ENCODE measurements around the gene FLNA.

DNA sequence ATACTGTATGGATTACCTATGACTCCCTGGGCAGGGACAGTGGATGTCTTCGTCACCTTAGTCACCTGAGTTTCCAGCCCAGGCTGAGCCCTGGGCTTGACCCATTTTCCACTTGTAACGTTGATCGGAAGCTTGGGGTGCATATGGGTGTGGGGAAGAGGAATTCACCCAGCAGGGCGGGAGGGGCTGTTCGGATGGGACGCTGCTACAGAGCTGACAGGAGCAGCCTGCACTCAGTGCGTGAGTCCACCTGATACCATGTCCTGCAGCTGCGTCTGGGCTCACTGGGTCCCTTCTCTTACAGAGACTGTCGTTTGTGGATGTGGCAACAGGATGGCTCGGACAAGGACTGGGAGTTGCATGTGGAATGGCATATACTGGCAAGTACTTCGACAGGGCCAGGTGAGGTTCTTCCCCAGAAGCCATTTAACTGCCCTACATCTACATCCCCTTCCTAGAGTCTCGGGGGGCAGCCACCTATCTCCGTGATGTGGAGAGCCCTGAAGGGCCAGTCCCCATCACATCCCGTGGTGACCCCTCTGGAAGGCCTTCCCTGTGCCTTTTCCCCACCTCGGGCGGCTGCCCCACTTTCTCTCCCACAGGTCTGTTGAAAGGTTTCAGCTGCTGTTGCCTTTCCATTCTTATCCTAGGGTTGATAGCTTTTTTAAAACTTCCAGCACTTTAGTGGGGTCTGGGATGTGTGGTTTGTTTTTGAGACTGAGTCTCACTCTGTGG lies 65.2 kb downstream of the FLNA start:
- TF ChIP-seq CTCF (IDR thresholded peaks at IDR 0.05 in 4 of 5, conservative IDR thresholded peaks at IDR 0.05 in 1 of 5) (no peak), POLR2A (IDR thresholded peaks at IDR 0.05) (no peak)
